ENCODE results near the gene MYH15. TPM values are rescaled to one million over a fixed set of nuclear protein-coding genes. Genes with fewer than 3 reads are reported as not detected.

Gene MYH15
- total RNA-seq, 1 donor from 2014 or later, result 0.05 TPM

- no peaks in the 10 kb centered on the region for H3K9me3 Mint-ChIP-seq (ENCODE audit: low read depth)
- no peak overlapping the region for H3K4me3 Mint-ChIP-seq (ENCODE audit: unreplicated experiment)
- H3K27me3 Mint-ChIP-seq (ENCODE audit: low read depth), result no peaks in the 10 kb centered on the region
- no peaks in the 10 kb centered on the region for H3K36me3 Mint-ChIP-seq (ENCODE audit: low read depth)
- DNase-seq (ENCODE audit: low spot score), result no peak
- TF ChIP-seq CTCF (IDR thresholded peaks at IDR 0.05), result no peak
- no peak overlapping the region for H3K27ac Mint-ChIP-seq (ENCODE audit: unreplicated experiment)
- H3K4me1 Mint-ChIP-seq (ENCODE audit: low read depth), result no peaks in the 10 kb centered on the region
These were observed 4.6 kb downstream of the MYH15 start for GRCh38 chr3:108505811-108506210.

GRCh38 chr3:108503722-108504121 lies 6.7 kb downstream of the MYH15 start:
- no peak overlapping the region for H3K4me3 Mint-ChIP-seq (ENCODE audit: unreplicated experiment)
- TF ChIP-seq CTCF (IDR thresholded peaks at IDR 0.05), result no peak
- no peaks in the 10 kb centered on the region for H3K36me3 Mint-ChIP-seq (ENCODE audit: low read depth)
- DNase-seq (ENCODE audit: low spot score), result no peak
- H3K4me1 Mint-ChIP-seq (ENCODE audit: low read depth), result no peaks in the 10 kb centered on the region
- no peaks in the 10 kb centered on the region for H3K27me3 Mint-ChIP-seq (ENCODE audit: low read depth)
- H3K9me3 Mint-ChIP-seq (ENCODE audit: low read depth), result no peaks in the 10 kb centered on the region
- no peak overlapping the region for H3K27ac Mint-ChIP-seq (ENCODE audit: unreplicated experiment)

GRCh38 chr3:108501535-108501934 lies 8.9 kb downstream of the MYH15 start:
- H3K4me1 Mint-ChIP-seq (ENCODE audit: low read depth), result no peaks in the 10 kb centered on the region
- TF ChIP-seq CTCF (IDR thresholded peaks at IDR 0.05), result no peak
- no peaks in the 10 kb centered on the region for H3K27me3 Mint-ChIP-seq (ENCODE audit: low read depth)

GRCh38 chr3:108500728-108501127 lies 9.7 kb downstream of the MYH15 start:
- DNase-seq (ENCODE audit: low spot score), result no peak
- no peak overlapping the region for H3K27ac Mint-ChIP-seq (ENCODE audit: unreplicated experiment)
- H3K9me3 Mint-ChIP-seq (ENCODE audit: low read depth), result no peaks in the 10 kb centered on the region
- H3K27me3 Mint-ChIP-seq (ENCODE audit: low read depth), result no peaks in the 10 kb centered on the region
- no peak for TF ChIP-seq CTCF (IDR thresholded peaks at IDR 0.05)
- H3K4me3 Mint-ChIP-seq (ENCODE audit: unreplicated experiment), result no peak overlapping the region
- no peaks in the 10 kb centered on the region for H3K36me3 Mint-ChIP-seq (ENCODE audit: low read depth)
- no peaks in the 10 kb centered on the region for H3K4me1 Mint-ChIP-seq (ENCODE audit: low read depth)

More at GRCh38 chr3:108501535-108501934, 8.9 kb downstream of the MYH15 start:
- Mint-ChIP-seq H3K4me3 (ENCODE audit: unreplicated experiment) (no peak overlapping the region), H3K27ac (ENCODE audit: unreplicated experiment) (no peak overlapping the region), H3K9me3 (ENCODE audit: low read depth) (no peaks in the 10 kb centered on the region), H3K36me3 (ENCODE audit: low read depth) (no peaks in the 10 kb centered on the region)
- no peak for DNase-seq (ENCODE audit: low spot score)

GRCh38 chr3:108497271-108497670 lies 13.1 kb downstream of the MYH15 start:
- DNase-seq (ENCODE audit: low spot score), result no peak
- Mint-ChIP-seq H3K36me3 (ENCODE audit: low read depth) (no peaks in the 10 kb centered on the region), H3K4me1 (ENCODE audit: low read depth) (peaks cover 6% of the 10 kb centered on the region), H3K27ac (ENCODE audit: unreplicated experiment) (no peak overlapping the region), H3K9me3 (ENCODE audit: low read depth) (no peaks in the 10 kb centered on the region), H3K4me3 (ENCODE audit: unreplicated experiment) (no peak overlapping the region), H3K27me3 (ENCODE audit: low read depth) (peaks cover 2% of the 10 kb centered on the region)
- no peak for TF ChIP-seq CTCF (IDR thresholded peaks at IDR 0.05)
